GM18498 (cell line): ENCODE results near the gene TAF1D.
A peak's percentile ranks its signal among the peaks of the same experiment; 100 is the strongest.
"Not testable (repeated sequence)": the region's sequence is repeated elsewhere in the genome, so short reads cannot be mapped to it uniquely, and the experiment has no call there.

Experiments
- ATAC-seq: cut with Tn5 transposase; IDR thresholded peaks from one replicate; pipeline ENCODE4 v1.9.1; 2021; ENCODE audit warnings: mild to moderate bottlenecking, moderate library complexity; ENCODE audit not compliant: unreplicated experiment

Gene TAF1D, protein sequence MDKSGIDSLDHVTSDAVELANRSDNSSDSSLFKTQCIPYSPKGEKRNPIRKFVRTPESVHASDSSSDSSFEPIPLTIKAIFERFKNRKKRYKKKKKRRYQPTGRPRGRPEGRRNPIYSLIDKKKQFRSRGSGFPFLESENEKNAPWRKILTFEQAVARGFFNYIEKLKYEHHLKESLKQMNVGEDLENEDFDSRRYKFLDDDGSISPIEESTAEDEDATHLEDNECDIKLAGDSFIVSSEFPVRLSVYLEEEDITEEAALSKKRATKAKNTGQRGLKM

GRCh38 chr11:93741094-93741881, at the start of gene TAF1D, which contains the start of gene C11orf54:
Gene TAF1D, minus strand, starts transcription at chr11:93741495. Its CDS starts 2,191 bp downstream, at chr11:93739304.
Gene C11orf54, plus strand, starts transcription at chr11:93741672. Its CDS starts 5,722 bp downstream, at chr11:93747394.
- peak; percentile 88 for ATAC-seq

DNA sequence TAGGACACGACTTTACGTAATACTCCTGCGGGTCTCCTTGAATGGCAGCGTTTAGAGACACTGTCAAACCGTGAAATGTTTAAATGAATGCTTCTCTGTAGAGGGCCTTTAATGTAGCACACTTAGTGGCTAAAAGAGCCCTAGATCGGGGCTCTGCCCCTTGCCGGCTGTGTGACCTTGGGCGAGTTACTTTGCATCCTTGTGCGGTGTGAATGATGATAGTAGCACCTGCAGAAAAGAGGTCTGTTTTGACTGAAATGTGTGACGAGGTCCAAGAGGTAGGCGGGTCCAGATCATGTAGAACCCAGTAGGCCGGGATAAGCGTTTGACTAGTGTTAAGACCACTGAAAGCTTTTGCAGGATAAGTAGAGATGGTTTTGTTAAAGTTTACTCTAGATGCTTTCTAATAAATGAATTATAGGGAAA, 43.7 kb upstream of the TAF1D start:
- peak; percentile 33 for ATAC-seq

DNA sequence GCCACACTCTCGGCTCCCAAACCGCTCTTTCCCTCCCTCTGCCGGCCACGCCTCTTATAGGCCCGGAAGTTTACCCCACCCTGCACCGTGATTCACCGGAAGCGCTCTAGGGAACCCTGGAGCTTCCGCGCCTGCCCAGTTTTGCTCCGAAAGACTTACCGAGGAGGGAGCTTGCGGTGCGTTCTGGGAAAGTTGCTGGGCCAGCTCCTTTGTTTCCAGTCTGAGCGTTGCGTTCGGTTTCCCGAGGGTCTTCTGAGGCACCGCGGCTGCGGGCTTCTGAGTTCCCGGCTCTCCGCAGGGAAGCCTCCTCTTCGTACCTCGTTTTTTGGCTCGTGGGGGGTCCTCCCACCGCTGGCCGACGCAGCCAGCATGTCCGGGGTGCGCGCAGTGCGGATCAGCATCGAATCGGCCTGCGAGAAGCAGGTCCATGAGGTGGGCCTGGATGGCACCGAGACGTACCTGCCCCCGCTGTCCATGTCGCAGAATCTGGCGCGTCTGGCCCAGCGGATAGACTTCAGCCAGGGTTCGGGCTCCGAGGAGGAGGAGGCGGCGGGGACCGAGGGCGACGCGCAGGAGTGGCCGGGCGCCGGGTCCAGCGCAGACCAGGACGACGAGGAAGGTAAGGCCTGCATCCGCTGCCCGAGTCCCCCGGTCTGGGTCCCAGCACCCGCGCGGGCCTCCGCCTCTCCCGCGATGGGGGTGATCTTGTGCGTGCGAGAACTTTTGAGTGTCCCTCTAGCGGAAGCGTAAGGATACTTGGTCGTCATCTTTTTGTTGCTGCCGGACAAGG, 43.0 kb upstream of the TAF1D start, which contains the start of gene MED17:
MED17 (plus strand) TSS at position 138 of the 790 bp plus-strand sequence; CDS start at position 370, 232 bp downstream.
- ATAC-seq = peak; percentile 96

- peak; percentile 56 for ATAC-seq
These were observed 42.5 kb upstream of the TAF1D start for GRCh38 chr11:93783765-93784144.

GRCh38 chr11:93783362-93783761, 42.1 kb upstream of the TAF1D start:
- no peak for ATAC-seq

DNA sequence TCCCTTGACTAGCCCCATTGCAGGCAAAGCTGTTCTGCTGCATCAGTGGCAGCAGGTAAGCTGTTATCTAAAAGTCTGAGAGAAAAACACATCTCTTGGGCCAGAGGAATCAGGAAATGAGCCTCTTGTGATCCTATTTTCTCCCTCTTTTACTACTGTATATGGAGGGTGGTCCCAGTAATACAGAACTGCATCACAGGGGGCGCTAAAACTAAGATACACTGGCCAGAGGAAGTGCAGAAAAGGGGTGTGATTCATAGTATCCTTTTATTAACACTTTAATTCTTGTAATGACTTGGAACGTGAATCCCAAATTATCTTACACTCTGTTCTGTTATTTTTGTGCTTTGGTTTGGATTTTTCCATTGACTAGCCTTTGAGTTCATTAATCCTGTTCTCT, 34.0 kb upstream of the TAF1D start:
- ATAC-seq = no peak

- not testable (repeated sequence) for ATAC-seq
These were observed 33.3 kb upstream of the TAF1D start for GRCh38 chr11:93774560-93774959.

- ATAC-seq = no peak
These were observed 32.4 kb upstream of the TAF1D start for GRCh38 chr11:93773601-93774200.

DNA sequence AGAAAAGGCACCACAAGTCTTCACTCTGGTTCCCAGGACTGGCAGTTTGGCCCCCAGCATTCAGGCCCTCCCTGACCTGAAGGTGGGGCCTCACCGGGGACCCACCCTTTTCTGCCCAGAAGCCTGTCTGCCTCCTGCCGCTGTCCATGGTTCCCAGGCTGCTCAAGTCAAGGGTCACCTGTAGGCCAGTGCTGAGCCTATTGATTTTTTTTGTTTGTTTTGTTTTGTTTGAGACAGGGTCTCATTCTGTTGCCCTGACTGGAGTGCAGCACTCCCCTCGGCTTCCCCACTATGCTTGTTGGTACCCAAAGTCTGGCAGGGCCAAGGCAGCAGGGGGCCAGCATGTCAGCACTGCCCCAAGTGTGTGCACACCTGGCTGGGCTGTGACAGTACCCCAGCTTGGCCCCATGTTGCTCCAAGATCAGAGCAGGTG, 31.8 kb upstream of the TAF1D start:
- no peak for ATAC-seq

DNA sequence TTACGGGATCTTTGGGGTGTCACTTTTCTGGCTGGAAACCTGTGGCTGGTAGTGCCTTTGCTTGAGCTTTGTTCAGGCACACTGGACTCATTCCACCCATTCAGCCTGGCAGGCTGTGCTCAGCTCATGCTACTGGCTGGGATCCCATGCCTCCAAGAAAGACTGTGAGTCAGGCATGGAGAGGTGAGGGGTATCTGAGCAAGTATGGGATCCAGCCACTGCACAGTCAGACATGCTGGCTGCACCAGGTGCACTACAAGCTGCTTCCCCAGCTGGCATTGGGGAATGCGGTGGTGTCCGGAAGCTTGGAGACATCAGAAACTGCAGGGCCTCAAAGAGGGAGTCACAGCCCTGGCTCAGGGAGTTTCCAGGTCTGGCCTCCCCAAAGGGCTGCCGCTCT, 30.8 kb upstream of the TAF1D start:
- no peak for ATAC-seq

DNA sequence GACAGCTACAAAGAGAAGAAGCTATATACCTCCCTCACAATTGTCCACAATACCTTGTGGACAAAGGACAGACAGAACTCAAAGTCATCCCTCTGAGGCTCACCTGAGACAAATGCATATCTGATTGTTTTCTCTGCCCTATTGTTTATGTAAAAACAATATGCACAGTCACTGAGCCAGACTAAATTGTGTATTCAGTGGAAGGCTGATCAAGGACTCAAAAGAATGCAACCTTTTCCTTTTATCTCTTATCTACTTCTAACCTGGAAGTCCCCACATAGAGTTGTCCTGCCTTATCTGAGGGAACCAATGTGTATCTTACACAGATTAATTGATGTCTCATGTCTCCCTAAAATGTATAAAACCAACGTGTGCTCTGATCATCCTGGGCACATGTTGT, 28.9 kb upstream of the TAF1D start:
- no peak for ATAC-seq

DNA sequence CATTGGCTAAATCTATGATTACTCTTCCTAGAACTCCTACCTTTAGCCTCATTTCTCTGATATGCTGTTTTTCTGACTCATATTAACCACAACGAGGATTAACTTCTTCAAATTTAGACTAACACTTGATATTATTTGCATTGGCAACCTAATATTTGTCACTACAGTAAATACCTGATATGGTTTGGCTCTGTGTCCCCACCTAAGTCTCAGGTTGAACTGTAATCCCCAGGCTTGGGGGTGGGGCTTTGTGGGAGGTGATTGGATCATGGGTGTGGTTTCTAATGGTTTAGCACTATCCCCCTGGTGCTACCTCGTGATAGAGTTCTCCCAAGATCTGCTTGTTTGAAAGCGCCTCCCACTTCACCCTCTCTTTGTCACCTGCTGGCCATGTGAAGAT, 25.7 kb upstream of the TAF1D start:
- ATAC-seq = no peak

GRCh38 chr11:93766504-93766903, 25.2 kb upstream of the TAF1D start:
- ATAC-seq = no peak

- no peak for ATAC-seq
These were observed 24.3 kb upstream of the TAF1D start for GRCh38 chr11:93765551-93765950.

DNA sequence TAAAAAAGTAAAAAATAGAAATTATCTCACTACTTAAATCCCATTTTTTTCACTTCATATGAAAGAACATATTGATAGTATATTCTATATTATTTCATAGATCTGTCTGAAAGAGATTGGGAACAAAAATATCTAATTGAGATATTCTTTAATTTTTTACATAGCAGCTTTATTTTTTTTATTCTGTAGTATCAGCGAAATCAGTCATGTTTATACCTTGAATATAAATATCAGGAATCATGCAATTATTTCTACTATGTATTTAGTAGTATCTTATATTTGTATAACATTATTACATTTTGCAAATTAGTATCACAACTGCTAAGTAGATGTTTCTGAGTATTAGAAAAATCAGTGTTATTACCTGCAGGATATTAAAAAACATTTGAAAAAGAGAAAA, 20.6 kb upstream of the TAF1D start:
- ATAC-seq = no peak

DNA sequence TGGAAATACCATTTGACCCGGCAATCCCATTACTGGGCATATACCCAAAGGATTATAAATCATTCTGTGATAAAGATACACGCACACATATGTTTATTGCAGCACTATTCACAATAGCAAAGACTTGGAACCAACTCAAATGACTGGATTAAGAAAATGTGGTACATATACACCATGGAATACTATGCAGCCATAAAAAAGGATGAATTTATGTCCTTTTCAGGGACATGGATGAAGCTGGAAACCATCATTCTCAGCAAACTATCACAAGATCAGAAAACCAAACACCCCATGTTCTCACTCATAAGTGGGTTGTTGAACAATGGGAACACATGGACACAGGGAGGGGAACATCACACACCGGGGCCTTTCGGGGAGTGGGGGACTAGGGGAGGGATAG, 17.8 kb upstream of the TAF1D start:
- ATAC-seq = not testable (repeated sequence)

DNA sequence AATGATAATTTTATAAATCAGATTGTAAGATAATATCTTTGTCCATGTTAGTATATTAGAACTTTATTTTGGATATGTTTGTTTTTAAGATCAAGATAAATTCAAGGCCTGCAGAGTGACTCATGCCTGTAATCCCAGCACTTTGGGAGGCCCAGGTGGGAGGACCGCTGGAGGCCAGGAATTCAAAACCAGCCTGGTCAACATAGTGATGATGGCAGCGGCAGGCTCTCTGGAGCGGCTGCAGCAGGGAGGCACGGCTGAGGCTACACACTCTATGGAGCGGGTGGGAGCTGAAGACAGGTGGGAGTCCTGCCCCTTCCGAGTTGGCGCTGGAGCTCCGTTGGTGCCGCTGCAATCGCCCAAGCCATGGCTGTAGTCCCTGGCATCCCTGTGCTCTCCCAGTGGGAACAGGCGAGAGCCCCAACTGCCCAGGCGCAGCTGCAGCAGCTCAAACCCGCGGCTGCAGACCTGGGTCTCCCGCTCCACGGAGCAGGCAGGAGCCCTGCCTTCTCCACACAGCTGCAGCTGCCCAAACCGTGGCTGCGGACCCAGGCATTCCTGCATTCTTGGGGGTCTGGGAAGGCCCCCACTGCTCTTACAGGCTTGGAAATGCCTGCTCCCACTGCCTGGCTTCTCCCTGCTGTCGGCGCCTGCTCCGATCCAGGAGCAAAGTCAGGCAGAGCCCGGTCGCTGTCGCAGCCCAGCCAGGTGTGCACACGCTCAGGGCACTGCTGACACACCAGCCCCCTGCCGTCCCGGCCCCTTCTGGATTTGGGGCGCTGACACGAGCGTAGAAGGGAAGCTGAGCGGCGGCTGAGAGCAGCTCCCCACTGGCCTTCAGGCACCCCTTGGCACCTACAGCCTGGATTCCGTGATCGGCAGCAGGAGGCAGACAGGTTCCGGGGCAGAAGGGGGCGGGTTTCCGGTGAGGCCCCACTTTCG, 16.9 kb upstream of the TAF1D start:
- no peak for ATAC-seq

DNA sequence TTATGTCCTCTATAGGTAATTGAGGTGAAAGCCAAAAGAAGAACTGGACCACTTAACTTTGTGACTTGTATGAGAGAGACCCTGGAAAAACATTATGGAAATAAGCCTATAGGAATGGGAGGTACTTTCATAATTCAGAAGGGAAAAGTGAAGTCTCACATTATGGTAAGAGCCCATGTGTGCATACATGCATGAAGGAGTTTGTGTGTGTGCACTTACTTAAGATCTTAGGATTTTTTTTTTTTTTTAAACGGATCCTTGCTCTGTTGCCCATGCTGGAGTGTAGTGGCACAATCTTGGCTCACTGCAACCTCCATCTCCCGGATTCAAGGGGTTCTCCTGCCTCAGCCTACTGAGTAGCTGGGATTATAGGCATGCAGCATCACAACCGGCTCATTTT, 16.0 kb upstream of the TAF1D start:
- ATAC-seq = no peak

DNA sequence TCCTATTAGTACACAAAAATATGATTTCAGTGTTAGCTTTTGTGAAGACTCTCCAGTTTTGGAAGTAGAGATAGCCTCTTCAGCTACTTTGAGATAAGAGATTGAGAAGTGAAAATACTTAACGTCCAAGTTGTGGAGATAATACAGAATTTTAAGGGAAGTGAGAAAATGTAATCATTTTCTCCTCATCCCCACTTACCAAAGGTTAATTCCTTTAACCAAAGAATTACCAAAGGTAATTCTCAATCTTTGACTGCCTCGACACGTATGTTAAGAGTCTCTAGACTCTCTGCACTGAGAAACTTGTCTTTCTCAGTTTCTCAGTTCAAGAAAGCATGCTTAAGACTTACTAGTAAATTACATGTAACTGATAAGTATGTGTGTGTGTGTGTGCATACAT, 15.5 kb upstream of the TAF1D start:
- peak; percentile 61 for ATAC-seq

DNA sequence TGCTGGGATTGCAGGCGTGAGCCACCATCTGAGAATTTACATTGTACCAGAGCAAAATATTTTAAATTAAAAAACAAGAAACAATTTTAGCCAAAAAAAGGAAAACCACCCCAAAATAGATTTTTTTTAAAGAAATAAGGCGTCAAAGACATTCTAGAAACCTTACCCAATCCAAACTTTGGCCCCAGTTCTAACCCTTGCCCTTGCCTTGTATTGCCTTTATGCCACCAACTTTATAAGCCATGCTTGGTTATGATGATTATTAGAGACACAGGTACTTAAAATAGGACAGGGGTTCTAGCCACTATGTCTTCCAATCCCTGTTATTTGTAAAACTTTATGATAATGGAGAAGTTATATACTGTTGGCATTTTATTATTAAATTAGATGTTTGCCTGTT, 11.9 kb upstream of the TAF1D start:
- no peak for ATAC-seq
